Thyroid gland (tissue), 4 donors: ENCODE data around the gene C2orf81. TPM values are rescaled to one million over a fixed set of nuclear protein-coding genes. Genes with fewer than 3 reads are reported as not detected.
A peak's percentile ranks its signal among the peaks of the same experiment; 100 is the strongest.

Source experiments
- DNase-seq, 2 donors: peaks; one replicate each; pipeline ENCODE4 v3.0.0-alpha.2; 2019
- H3K27ac ChIP-seq, 3 donors: fragments of 200-600 bp; sonication (generic); 1 replicate in 2 of 3; 2 replicates in 1 of 3; pipeline ENCODE4 v1.5.1; 2016 to 2019; ENCODE audit warnings: mild to moderate bottlenecking in 1 of 3, moderate library complexity in 1 of 3
- H3K27me3 ChIP-seq: fragments of 200-600 bp; sonication (generic); one replicate; pipeline ENCODE4 v1.5.1; 2019
- H3K36me3 ChIP-seq, 2 donors: fragments of 200-600 bp; sonication (generic); one replicate each; pipeline ENCODE4 v1.5.1; 2016 to 2019
- H3K4me1 ChIP-seq, 2 donors: fragments of 200-600 bp; sonication (generic); one replicate each; pipeline ENCODE4 v1.5.1; 2017 to 2019
- H3K4me3 ChIP-seq, 3 donors: fragments of 200-600 bp; sonication (generic); replicated peaks in 1 of 3; 1 replicate in 2 of 3; 2 replicates in 1 of 3; pipeline ENCODE4 v1.5.1; 2016; ENCODE audit warnings: mild to moderate bottlenecking in 1 of 3
- H3K9me3 ChIP-seq: fragments of 200-600 bp; sonication (generic); one replicate; pipeline ENCODE4 v1.5.1; 2017
- POLR2A ChIP-seq, 2 donors: fragments of 450-650 bp; IDR thresholded peaks; one replicate each; pipeline ENCODE4 v1.6.1; 2017; ENCODE audit warnings: antibody characterized with exemption in 2 of 2, mild to moderate bottlenecking in 2 of 2, moderate library complexity in 1 of 2
- WGBS, 2 donors: methylation state at CpG; one replicate each; pipeline ENCODE4 v1.1.5; 2017; 5-methylcytosine and 5-hydroxymethylcytosine counted together
- intact Hi-C: fragments of 100-400 bp; cut with DNase I; formaldehyde crosslinking; loops from one replicate; pipeline ENCODE4 v1.15.1; 2023
- total RNA-seq, 4 donors: library from RNA; depleted of rRNA; stranded (reverse); fragments of >200 nt; gene quantifications; one replicate each; pipeline ENCODE4 v1.2.3, GENCODE V29; 2016
- TF ChIP-seq, protein P1 (sequence below), 6 experiments: fragments of 200-600 bp in 3 of 6; fragments of 450-650 bp in 3 of 6; sonication (generic) in 3 of 6; IDR thresholded peaks; one replicate each; pipeline ENCODE4 v1.5.1; 2016 to 2019; ENCODE audit warnings: antibody characterized with exemption in 6 of 6, mild to moderate bottlenecking in 2 of 6, inconsistent platforms in 1 of 6, moderate library complexity in 1 of 6

C2orf81 gene
- total RNA-seq, 4 donors from 2014 or later, result 2.3 to 3.4 (median 3.1) TPM

DNA sequence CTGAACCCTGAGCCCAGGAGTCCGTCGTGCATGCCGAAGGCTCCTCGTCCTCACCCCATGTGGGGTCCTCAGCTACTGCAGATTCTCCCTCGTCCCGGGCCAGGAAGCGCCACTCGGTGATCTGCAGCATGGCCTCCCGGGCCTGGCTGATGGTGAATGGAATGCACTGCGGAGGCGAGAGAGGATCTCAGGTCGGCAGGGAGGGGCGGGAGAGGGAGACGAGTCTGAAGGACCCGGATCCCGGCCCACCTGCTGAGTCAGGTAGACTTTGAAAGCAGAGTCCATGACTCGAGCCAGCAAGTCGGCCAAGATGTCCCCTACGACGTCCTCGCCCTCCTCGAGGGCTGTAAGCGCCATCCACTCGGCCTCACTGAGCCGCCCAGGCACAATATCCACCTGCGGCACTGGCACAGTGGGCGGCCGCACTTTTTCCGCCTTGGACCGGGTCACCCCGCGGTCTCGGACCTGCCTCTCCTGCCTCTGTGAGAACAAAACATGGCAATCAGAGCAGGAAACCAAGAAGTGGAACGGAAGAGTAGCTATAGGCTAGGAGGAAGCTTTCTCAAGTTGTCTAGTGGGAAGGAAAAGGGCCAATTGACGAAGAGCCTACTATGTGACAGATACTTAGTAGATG lies 5.5 kb downstream of the C2orf81 start:
- 33 to 51% methylated on average over 29 to 33 of the region's 35 CpGs for whole genome bisulfite sequencing, 2 donors
- TF ChIP-seq, protein P1, sequence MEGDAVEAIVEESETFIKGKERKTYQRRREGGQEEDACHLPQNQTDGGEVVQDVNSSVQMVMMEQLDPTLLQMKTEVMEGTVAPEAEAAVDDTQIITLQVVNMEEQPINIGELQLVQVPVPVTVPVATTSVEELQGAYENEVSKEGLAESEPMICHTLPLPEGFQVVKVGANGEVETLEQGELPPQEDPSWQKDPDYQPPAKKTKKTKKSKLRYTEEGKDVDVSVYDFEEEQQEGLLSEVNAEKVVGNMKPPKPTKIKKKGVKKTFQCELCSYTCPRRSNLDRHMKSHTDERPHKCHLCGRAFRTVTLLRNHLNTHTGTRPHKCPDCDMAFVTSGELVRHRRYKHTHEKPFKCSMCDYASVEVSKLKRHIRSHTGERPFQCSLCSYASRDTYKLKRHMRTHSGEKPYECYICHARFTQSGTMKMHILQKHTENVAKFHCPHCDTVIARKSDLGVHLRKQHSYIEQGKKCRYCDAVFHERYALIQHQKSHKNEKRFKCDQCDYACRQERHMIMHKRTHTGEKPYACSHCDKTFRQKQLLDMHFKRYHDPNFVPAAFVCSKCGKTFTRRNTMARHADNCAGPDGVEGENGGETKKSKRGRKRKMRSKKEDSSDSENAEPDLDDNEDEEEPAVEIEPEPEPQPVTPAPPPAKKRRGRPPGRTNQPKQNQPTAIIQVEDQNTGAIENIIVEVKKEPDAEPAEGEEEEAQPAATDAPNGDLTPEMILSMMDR (IDR thresholded peaks at IDR 0.05), result no peak
- no peak for TF ChIP-seq POLR2A (IDR thresholded peaks at IDR 0.05)
- intact Hi-C loops, result no loop called here
- no peak overlapping the region for H3K27ac ChIP-seq
- H3K4me3 ChIP-seq, result peak overlapping the region in 2 of 3 donors; percentile 29 to 39
- peak; percentile 53 to 69 for DNase-seq
- peaks cover 18 to 22% of the 10 kb centered on the region in 2 donors for H3K4me1 ChIP-seq
- no peaks in the 10 kb centered on the region for H3K9me3 ChIP-seq
- no peaks in the 10 kb centered on the region for H3K36me3 ChIP-seq
- no peaks in the 10 kb centered on the region for H3K27me3 ChIP-seq

GRCh38 chr2:74414881-74415761 lies 6.3 kb downstream of the C2orf81 start:
- no peak for TF ChIP-seq POLR2A (IDR thresholded peaks at IDR 0.05)
- TF ChIP-seq, protein P1 (IDR thresholded peaks at IDR 0.05), result peak in 5 of 6 experiments; percentile 16 to 39 (median 29)
- peaks cover 17 to 20% of the 10 kb centered on the region in 2 donors for H3K4me1 ChIP-seq
- H3K4me3 ChIP-seq, result peak overlapping the region; percentile 1 to 39 (median 29)
- intact Hi-C loops, result no loop called here
- no peaks in the 10 kb centered on the region for H3K9me3 ChIP-seq
- peak; percentile 49 to 55 for DNase-seq
- H3K27me3 ChIP-seq, result no peaks in the 10 kb centered on the region
- H3K27ac ChIP-seq, result no peak overlapping the region
- WGBS, 2 donors, result 7 to 26% methylated on average over 12 to 28 of the region's 66 CpGs
- H3K36me3 ChIP-seq, result no peaks in the 10 kb centered on the region

DNA sequence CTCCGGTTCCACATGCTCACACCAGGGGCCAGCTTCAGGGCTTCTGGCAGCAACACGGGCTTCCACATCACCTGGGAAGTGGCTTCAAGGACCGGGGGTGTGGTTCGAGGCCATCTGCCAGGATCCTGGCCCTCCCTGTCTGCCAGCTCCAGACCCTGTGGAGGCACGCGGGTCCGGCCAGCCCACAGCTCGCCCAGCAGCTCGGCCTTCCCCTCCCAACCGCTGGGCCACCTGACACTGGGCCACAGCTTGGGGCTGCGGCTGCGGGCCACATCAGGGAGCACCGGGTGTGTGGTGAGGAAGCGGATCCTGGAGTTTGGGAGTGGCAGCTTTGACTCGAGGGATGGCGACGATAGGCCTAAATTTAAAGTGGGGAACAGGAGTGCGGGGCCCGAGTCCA lies 7.0 kb downstream of the C2orf81 start:
- Histone ChIP-seq H3K9me3 (no peaks in the 10 kb centered on the region), H3K36me3 (no peaks in the 10 kb centered on the region), H3K27ac (no peak overlapping the region), H3K27me3 (no peaks in the 10 kb centered on the region), H3K4me1 (peaks cover 17 to 20% of the 10 kb centered on the region in 2 donors), H3K4me3 (peak overlapping the region in 1 of 3 donors; percentile 39)
- DNase-seq, result peak; percentile 20 to 48
- no peak for TF ChIP-seq POLR2A (IDR thresholded peaks at IDR 0.05)
- TF ChIP-seq, protein P1 (IDR thresholded peaks at IDR 0.05), result no peak
- intact Hi-C loops, result no loop called here
- 45 to 48% methylated on average over 12 to 16 of the region's 19 CpGs for WGBS, 2 donors

DNA sequence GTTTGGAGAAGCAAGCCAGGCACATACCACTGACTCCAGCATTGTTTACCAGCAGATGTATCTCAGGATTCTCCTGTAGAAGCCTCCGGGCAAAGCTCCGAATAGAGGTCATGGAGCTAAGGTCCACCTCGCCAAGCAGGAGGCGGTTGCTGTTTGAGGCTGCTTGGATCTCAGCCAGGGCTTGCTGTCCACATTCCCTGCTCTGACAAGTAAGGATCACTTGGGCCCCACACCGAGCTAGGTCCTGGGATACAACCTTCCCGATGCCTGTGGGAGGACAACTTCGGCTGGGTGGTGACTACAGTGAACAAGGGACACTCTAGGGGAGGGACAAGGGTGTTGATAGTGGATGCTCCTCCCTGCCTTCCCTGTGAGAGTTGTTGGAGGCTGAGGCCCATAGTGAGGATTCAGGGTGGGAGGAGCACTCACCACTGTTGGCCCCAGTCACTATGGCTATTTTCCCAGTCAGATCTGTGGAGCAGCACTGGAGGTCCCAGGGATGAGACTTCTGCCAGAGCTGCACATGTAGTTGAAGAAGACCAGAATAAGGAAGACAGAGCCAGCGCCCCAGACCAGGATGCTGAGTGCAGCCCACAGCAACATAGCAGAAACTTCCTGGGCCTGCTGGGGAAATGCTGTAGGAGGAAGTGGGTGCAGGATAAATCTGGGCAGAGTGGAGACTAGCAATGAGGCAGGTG lies 8.3 kb downstream of the C2orf81 start:
- Histone ChIP-seq H3K4me3 (no peak overlapping the region), H3K27ac (no peak overlapping the region), H3K27me3 (no peaks in the 10 kb centered on the region), H3K9me3 (no peaks in the 10 kb centered on the region), H3K4me1 (peaks cover 17 to 20% of the 10 kb centered on the region in 2 donors), H3K36me3 (no peaks in the 10 kb centered on the region)
- WGBS, 2 donors, result 74 to 88% methylated on average over 8 of the region's 8 CpGs
- no peak for TF ChIP-seq POLR2A (IDR thresholded peaks at IDR 0.05)
- TF ChIP-seq, protein P1 (IDR thresholded peaks at IDR 0.05), result no peak
- DNase-seq, result no peak
- intact Hi-C loops, result no loop called here
